ENCODE measurements around the gene S100A1.

The S100A1 gene

DNA sequence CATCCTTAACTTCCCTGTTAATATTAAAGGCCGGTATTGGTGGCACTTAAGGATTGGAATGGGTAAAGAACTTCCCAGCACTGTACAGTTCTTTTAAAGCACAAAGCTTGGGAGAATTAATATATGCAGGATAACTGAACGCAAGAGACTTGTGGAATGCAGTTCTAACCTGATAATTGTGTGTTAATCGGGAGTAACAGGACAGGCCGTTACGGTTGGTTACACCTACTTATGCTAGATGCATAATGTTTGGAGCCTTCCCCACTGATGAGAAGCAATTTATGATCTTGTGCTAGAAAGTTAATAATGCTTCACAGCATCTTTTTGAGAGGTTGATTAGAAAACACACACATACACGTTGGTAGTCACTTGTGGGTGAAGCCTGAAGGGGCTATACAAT is 12.6 kb downstream of the S100A1 start:
- H3K27ac ChIP-seq, result no peak overlapping the region
- TF ChIP-seq ZFX (IDR thresholded peaks at IDR 0.05), result no peak
- TF ChIP-seq CTCF (conservative IDR thresholded peaks at IDR 0.05), result no peak

- TF ChIP-seq ZFX (IDR thresholded peaks at IDR 0.05) (no peak), CTCF (conservative IDR thresholded peaks at IDR 0.05) (no peak)
These were observed 13.9 kb downstream of the S100A1 start for GRCh38 chr1:153642161-153642560.

DNA sequence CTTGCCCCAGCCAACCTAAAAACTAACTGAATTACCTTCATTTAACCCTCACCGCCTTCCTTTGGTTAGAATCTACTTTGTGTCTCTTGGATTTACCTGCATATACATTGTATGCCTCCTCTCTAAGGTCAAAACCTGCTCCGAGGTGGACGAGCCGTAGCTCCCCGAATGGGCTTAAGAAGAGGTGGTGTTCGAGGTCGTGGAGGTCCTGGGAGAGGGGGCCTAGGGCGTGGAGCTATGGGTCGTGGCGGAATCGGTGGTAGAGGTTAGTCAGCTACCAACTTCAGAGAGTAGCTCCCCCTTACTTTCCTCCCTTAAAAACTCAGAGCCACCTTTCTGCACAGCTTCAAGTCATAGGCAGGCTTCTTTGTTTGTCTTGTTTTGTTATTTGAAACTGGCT is 14.9 kb downstream of the S100A1 start:
- no peak overlapping the region for H3K27ac ChIP-seq
- TF ChIP-seq ZFX (IDR thresholded peaks at IDR 0.05), result no peak
- no peak for TF ChIP-seq CTCF (conservative IDR thresholded peaks at IDR 0.05)

More at GRCh38 chr1:153642161-153642560, 13.9 kb downstream of the S100A1 start:
- H3K27ac ChIP-seq, result no peak overlapping the region

DNA sequence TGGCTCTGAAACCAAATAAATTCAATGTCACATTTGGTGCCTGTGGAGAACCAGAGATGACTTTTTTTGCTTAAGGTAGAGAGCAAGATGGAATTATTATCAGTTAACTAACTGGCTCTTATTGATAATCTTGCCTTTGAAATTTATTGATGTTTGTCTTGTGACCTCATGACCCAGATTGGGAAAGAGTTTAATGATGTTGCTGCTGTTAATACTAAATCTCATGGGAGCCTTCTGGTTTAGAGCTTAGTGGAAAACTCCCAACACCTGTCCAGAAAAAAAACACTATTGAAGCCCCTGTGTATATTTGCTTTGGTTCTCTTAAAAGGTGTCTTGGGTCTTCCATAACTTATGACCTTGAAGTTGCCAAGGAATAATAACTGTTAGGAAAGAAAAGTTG is 15.6 kb downstream of the S100A1 start:
- H3K27ac ChIP-seq, result no peak overlapping the region
- TF ChIP-seq CTCF (conservative IDR thresholded peaks at IDR 0.05), result no peak
- TF ChIP-seq ZFX (IDR thresholded peaks at IDR 0.05), result no peak

DNA sequence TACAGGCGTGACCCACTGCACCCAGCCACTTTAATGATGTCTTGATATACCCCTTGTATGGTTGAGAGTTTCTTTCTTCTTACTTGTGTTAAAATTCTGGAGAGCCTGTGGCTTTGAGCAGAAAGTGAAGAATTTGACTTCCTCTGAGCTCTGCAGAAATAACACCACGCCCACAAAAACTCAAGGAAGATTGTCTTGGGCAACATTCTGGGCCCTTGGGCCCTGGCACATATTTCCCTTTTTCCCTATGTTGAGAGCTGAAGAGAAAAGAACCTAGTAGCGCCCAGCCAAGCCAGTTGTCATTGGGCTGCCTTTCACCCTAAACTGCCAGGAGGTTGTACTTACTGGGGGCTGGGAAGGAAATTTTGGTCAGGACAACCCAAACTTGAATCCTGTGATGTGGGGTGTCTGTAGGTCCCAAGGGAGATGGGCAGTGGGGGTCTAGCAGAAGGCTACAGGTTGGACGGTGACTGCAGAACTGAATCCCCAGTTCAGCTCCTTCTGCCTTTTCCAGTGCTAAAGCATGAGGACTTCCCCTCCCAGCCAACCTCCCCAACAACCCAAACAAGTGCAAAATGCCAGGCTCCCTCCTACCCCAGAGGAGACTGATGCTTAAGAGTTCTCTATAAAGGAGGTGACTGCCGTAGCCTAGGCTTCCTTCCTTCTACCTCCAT is 18.6 kb downstream of the S100A1 start:
- H3K27ac ChIP-seq, result no peak overlapping the region

DNA sequence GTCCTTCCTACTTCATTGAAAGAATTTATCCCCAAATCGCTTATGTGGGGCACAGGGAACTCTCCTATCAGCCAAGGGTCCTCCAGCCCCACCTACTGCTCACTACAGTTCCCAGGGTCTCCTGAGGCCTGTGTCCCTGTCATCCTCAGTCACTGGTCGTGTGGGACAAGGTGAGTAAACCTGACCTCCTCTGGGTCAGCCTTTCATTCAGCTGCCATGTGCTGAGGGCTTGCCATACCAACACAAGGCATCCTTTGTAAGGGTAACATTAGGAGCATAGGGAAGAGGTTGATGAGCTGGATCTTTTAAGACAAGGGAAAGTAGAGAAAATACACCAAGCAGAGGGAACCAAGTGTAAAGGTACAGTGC is 19.1 kb downstream of the S100A1 start:
- TF ChIP-seq CTCF (conservative IDR thresholded peaks at IDR 0.05) (no peak), ZFX (IDR thresholded peaks at IDR 0.05) (no peak)
- H3K27ac ChIP-seq, result no peak overlapping the region

More for the DNA sequence above, 18.6 kb downstream of the S100A1 start:
- TF ChIP-seq ZFX (IDR thresholded peaks at IDR 0.05), result no peak
- no peak for TF ChIP-seq CTCF (conservative IDR thresholded peaks at IDR 0.05)

DNA sequence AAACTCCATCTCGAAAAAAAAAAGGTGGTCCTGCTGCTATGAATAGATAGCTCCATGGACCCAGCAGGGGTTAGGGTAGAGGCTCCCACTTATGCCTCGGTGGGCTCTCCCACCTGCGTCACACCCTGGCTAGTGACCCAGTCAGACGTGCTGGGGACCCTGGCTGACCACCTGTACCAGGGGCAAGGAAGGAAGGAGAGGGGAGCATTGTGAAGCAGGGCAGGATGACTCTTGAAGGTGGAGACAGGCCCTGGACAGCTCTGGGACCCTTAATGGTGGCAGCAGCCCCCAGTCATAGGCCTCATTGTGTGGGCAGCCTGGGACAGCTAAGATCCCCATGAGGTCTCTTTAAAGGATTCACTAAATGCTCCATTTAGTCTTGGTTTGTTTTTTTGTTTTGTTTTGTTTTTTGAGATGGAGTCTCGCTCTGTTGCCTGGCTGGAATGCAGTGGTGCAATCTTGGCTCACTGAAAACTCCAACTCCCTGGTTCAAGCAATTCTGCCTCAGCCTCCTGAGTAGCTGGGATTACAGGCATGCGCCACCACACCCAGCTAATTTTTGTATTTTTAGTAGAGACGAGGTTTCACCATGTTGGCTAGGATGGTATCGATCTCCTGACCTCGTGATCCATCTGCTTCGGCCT is 19.9 kb downstream of the S100A1 start:
- peak overlapping the region; percentile 73 for H3K27ac ChIP-seq
- no peak for TF ChIP-seq ZFX (IDR thresholded peaks at IDR 0.05)
- TF ChIP-seq CTCF (conservative IDR thresholded peaks at IDR 0.05), result no peak
